Measurements from ENCODE around the gene FAM204A.
A peak's percentile ranks its signal among the peaks of the same experiment; 100 is the strongest.

Gene FAM204A

GRCh38 chr10:118277871-118278270, 64.3 kb downstream of the FAM204A start:
- DNase-seq, result no peak

GRCh38 chr10:118276727-118277126, 65.4 kb downstream of the FAM204A start:
- DNase-seq, result no peak

- peak; percentile 4 for DNase-seq
Measured at GRCh38 chr10:118276204-118276603, 65.9 kb downstream of the FAM204A start.

- DNase-seq, result no peak
Measured at GRCh38 chr10:118273662-118274061, 68.5 kb downstream of the FAM204A start.

GRCh38 chr10:118272767-118273166, 69.4 kb downstream of the FAM204A start:
- no peak for DNase-seq

- DNase-seq, result peak; percentile 64
Measured at GRCh38 chr10:118272149-118272721, 69.9 kb downstream of the FAM204A start.

- no peak for DNase-seq
Measured at GRCh38 chr10:118271671-118272070, 70.5 kb downstream of the FAM204A start.

GRCh38 chr10:118266098-118266748, 75.9 kb downstream of the FAM204A start:
- DNase-seq, result no peak

GRCh38 chr10:118264838-118265470, 77.2 kb downstream of the FAM204A start:
- DNase-seq, result no peak

GRCh38 chr10:118264252-118264651, 77.9 kb downstream of the FAM204A start:
- no peak for DNase-seq

- no peak for DNase-seq
Measured at GRCh38 chr10:118262538-118262937, 79.6 kb downstream of the FAM204A start.

- DNase-seq, result peak; percentile 24
Measured at GRCh38 chr10:118259288-118259906, 82.7 kb downstream of the FAM204A start.

GRCh38 chr10:118258285-118258684, 83.8 kb downstream of the FAM204A start:
- no peak for DNase-seq

- no peak for DNase-seq
Measured at GRCh38 chr10:118256825-118257570, 85.1 kb downstream of the FAM204A start.

- no peak for DNase-seq
Measured at GRCh38 chr10:118256209-118256608, 85.9 kb downstream of the FAM204A start.

- no peak for DNase-seq
Measured at GRCh38 chr10:118255355-118255754, 86.8 kb downstream of the FAM204A start.

- DNase-seq, result no peak
Measured at GRCh38 chr10:118254654-118255053, 87.5 kb downstream of the FAM204A start.

- DNase-seq, result no peak
Measured at GRCh38 chr10:118253397-118253796, 88.7 kb downstream of the FAM204A start.

GRCh38 chr10:118251791-118252190, 90.3 kb downstream of the FAM204A start:
- DNase-seq, result no peak

GRCh38 chr10:118249714-118250113, 92.4 kb downstream of the FAM204A start:
- no peak for DNase-seq
